ENCODE measurements around the gene THSD4.

DNA sequence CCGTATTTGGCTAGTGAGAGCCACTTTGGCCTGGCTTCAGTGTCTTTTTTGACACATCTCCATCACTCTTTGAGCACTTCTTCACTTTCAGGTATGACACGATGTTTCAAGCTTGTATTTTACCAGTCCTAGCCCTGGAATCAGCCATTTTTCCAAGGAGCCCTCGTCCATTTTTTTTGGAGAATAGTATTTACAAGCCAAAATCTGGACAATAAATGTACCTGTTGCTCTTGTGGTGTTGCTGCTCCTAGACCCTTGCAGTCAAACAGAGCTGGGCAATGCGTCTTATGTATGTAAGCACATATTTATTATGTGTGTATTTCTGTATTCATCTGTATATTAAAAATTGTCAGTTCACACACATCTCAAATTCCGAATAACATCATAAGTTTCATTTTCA is 231.2 kb downstream of the THSD4 start:
- TF ChIP-seq, protein P1, sequence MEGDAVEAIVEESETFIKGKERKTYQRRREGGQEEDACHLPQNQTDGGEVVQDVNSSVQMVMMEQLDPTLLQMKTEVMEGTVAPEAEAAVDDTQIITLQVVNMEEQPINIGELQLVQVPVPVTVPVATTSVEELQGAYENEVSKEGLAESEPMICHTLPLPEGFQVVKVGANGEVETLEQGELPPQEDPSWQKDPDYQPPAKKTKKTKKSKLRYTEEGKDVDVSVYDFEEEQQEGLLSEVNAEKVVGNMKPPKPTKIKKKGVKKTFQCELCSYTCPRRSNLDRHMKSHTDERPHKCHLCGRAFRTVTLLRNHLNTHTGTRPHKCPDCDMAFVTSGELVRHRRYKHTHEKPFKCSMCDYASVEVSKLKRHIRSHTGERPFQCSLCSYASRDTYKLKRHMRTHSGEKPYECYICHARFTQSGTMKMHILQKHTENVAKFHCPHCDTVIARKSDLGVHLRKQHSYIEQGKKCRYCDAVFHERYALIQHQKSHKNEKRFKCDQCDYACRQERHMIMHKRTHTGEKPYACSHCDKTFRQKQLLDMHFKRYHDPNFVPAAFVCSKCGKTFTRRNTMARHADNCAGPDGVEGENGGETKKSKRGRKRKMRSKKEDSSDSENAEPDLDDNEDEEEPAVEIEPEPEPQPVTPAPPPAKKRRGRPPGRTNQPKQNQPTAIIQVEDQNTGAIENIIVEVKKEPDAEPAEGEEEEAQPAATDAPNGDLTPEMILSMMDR (IDR thresholded peaks at IDR 0.05; ENCODE audit: insufficient read depth, low read length), result no peak
- TF ChIP-seq, protein P2, sequence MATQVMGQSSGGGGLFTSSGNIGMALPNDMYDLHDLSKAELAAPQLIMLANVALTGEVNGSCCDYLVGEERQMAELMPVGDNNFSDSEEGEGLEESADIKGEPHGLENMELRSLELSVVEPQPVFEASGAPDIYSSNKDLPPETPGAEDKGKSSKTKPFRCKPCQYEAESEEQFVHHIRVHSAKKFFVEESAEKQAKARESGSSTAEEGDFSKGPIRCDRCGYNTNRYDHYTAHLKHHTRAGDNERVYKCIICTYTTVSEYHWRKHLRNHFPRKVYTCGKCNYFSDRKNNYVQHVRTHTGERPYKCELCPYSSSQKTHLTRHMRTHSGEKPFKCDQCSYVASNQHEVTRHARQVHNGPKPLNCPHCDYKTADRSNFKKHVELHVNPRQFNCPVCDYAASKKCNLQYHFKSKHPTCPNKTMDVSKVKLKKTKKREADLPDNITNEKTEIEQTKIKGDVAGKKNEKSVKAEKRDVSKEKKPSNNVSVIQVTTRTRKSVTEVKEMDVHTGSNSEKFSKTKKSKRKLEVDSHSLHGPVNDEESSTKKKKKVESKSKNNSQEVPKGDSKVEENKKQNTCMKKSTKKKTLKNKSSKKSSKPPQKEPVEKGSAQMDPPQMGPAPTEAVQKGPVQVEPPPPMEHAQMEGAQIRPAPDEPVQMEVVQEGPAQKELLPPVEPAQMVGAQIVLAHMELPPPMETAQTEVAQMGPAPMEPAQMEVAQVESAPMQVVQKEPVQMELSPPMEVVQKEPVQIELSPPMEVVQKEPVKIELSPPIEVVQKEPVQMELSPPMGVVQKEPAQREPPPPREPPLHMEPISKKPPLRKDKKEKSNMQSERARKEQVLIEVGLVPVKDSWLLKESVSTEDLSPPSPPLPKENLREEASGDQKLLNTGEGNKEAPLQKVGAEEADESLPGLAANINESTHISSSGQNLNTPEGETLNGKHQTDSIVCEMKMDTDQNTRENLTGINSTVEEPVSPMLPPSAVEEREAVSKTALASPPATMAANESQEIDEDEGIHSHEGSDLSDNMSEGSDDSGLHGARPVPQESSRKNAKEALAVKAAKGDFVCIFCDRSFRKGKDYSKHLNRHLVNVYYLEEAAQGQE (IDR thresholded peaks at IDR 0.05; ENCODE audit: insufficient replicate concordance, low read depth), result no peak
- TF ChIP-seq SPI1 (IDR thresholded peaks at IDR 0.05; ENCODE audit: borderline replicate concordance, low read depth), result no peak
- TF ChIP-seq POLR2AphosphoS5 (IDR thresholded peaks at IDR 0.05; ENCODE audit: low read depth), result no peak
- no peak for TF ChIP-seq GABPA (IDR thresholded peaks at IDR 0.05; ENCODE audit: low read depth)

All from HL-60 (cell line).